ENCODE data around the gene PIGV. TPM values are rescaled to one million over a fixed set of nuclear protein-coding genes. Genes with fewer than 3 reads are reported as not detected.

Gene PIGV
- total RNA-seq, 2 donors from 2014 or later, result 14.0 to 18.1 TPM

DNA sequence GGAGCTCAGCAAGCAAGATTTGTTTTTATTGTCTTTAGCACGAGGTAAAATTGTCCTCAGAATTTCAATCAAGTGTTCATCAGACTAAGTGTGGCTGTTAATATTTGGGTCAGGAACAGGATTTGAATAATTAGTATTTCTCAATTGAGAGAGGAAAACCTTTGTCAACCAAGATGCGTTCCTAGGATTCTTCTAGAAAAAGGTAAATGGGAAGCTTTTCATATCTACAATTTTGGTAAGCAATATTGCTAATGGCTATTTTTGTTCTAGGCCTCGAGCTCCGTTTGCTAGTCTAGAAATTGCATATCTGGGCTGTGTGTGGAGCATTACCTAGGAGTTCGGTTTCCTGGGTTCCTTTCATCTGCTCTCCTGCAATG is 4.1 kb upstream of the PIGV start:
- no peaks in the 10 kb centered on the region for H3K27me3 Mint-ChIP-seq
- H3K4me3 Mint-ChIP-seq, result no peak overlapping the region
- H3K36me3 Mint-ChIP-seq (ENCODE audit: low read depth), result peaks cover 57% of the 10 kb centered on the region
- H3K9me3 Mint-ChIP-seq, result no peaks in the 10 kb centered on the region
- H3K27ac Mint-ChIP-seq, result no peak overlapping the region
- H3K4me1 Mint-ChIP-seq, result peaks cover 55% of the 10 kb centered on the region
- ATAC-seq (replicated peaks), result no peak

GRCh38 chr1:26784023-26784871 is 3.5 kb upstream of the PIGV start:
- Mint-ChIP-seq H3K9me3 (no peaks in the 10 kb centered on the region), H3K36me3 (ENCODE audit: low read depth) (peaks cover 57% of the 10 kb centered on the region), H3K4me1 (peaks cover 58% of the 10 kb centered on the region), H3K27ac (no peak overlapping the region), H3K4me3 (no peak overlapping the region), H3K27me3 (no peaks in the 10 kb centered on the region)
- ATAC-seq (replicated peaks), result no peak

DNA sequence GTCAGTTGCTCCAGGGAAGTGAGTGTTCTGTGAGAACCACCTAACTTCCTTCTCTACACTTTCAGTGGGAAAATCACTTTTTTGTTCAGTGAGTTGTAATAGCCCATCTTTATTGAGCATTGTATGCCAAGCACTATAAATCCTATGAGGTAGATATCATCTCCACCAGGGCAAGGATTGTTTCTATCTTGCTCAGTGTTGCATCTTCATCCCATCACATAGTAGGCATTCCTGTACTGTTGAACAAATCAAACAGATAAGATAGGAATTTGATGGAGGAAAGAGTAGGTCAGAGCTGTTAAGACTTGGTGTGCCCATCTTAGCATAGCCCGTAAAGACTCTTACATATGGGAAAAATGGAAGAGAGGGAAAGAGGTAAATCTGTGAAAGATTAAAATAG is 2.9 kb upstream of the PIGV start:
- Mint-ChIP-seq H3K4me1 (peaks cover 61% of the 10 kb centered on the region), H3K9me3 (no peaks in the 10 kb centered on the region), H3K36me3 (ENCODE audit: low read depth) (peaks cover 53% of the 10 kb centered on the region), H3K4me3 (peak overlapping the region; percentile 91), H3K27me3 (no peaks in the 10 kb centered on the region), H3K27ac (peak overlapping the region; percentile 100)
- ATAC-seq (replicated peaks), result no peak

DNA sequence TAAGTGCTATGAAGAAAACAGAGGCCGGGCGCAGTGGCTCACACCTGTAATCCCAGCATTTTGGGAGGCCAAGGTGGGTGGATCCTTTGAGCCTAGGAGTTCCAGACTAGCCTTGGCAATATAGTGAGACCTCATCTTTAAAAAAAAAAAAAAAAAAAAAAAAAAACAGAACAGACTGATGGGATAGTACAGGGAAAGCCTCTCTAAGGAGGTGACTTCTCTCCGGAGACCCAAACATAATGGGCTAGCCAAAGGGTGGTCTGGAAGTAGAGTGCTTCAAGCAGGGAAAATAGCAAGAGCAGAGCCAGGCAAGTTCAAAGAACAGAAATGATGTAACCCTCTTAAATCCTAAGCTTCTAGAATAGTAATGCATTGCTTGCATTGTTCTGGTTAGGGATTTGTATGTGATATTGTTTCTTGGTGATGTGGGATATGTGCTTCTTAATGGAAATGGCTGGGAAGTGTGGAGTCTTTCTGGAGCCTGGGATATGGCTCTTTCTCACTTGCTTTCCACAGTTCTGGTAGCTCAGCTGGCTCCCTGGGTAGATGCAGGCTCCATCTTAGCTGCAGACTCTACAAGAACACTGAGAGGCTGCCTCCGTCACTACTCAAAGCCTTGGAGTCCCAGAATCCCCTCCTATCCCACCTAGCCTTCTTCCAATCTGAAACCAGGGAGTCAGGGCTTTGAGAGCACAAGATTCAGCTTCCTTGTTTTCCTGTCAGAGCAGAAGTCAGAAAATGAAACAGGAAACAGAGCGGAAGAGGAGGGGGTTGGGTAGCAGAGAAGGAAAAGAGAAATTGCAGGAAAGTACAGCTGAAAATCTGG is 1.9 kb upstream of the PIGV start:
- no peaks in the 10 kb centered on the region for H3K9me3 Mint-ChIP-seq
- no peak for ATAC-seq (replicated peaks)
- no peaks in the 10 kb centered on the region for H3K27me3 Mint-ChIP-seq
- peak overlapping the region; percentile 91 for H3K4me3 Mint-ChIP-seq
- H3K36me3 Mint-ChIP-seq (ENCODE audit: low read depth), result peaks cover 53% of the 10 kb centered on the region
- H3K27ac Mint-ChIP-seq, result peak overlapping the region; percentile 100
- H3K4me1 Mint-ChIP-seq, result peaks cover 70% of the 10 kb centered on the region

- no peaks in the 10 kb centered on the region for H3K9me3 Mint-ChIP-seq
- H3K27ac Mint-ChIP-seq, result peak overlapping the region; percentile 100
- H3K36me3 Mint-ChIP-seq (ENCODE audit: low read depth), result peaks cover 53% of the 10 kb centered on the region
- peak overlapping the region; percentile 91 for H3K4me3 Mint-ChIP-seq
- H3K27me3 Mint-ChIP-seq, result no peaks in the 10 kb centered on the region
- ATAC-seq (replicated peaks), result no peak
- H3K4me1 Mint-ChIP-seq, result peaks cover 74% of the 10 kb centered on the region
Observed at GRCh38 chr1:26786437-26787380, 1.0 kb upstream of the PIGV start.

DNA sequence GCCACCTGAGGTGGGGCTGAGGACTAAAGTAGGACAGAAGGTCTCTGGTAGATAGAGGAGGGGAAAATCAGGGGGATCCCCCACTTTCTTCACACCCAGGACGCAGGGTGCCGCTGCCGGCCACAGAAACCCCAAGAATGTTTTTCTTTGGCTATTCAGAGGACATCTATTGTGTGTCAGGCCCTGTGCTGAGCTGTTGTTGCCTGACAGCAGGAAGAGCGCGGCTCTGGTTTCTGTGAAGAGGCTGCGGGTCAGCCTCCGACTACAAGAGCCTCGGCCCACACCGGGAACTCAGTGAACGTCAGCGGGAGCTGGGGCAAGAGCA is 407 bp upstream of the PIGV start:
- Mint-ChIP-seq H3K36me3 (ENCODE audit: low read depth) (peaks cover 50% of the 10 kb centered on the region), H3K4me3 (peak overlapping the region; percentile 91), H3K4me1 (peaks cover 71% of the 10 kb centered on the region), H3K9me3 (no peaks in the 10 kb centered on the region), H3K27ac (peak overlapping the region; percentile 100), H3K27me3 (no peaks in the 10 kb centered on the region)
- ATAC-seq (replicated peaks), result peak; percentile 63

DNA sequence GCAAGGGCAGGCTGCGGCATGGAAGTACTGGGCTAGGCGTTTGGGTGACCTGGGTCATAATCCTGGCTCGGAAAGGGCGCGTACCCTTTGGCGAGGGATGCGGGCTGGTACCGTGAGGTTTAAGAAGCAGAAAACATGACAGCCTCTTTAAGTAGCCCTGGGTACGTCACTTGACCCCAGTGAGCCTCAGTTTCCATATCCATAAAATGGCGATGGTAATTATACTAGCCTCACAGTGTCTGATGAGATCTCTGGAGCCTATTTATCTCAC is 700 bp downstream of the PIGV start:
- Mint-ChIP-seq H3K4me1 (peaks cover 74% of the 10 kb centered on the region), H3K9me3 (no peaks in the 10 kb centered on the region), H3K36me3 (ENCODE audit: low read depth) (peaks cover 53% of the 10 kb centered on the region), H3K27me3 (no peaks in the 10 kb centered on the region), H3K4me3 (peak overlapping the region; percentile 91), H3K27ac (peak overlapping the region; percentile 100)
- no peak for ATAC-seq (replicated peaks)

- peak; percentile 25 for ATAC-seq (replicated peaks)
- H3K4me3 Mint-ChIP-seq, result peak overlapping the region; percentile 91
- no peaks in the 10 kb centered on the region for H3K9me3 Mint-ChIP-seq
Observed at GRCh38 chr1:26788836-26789611, 1.3 kb downstream of the PIGV start.

GRCh38 chr1:26789612-26789865 is 1.8 kb downstream of the PIGV start:
- Mint-ChIP-seq H3K27ac (peak overlapping the region; percentile 100), H3K36me3 (ENCODE audit: low read depth) (peaks cover 64% of the 10 kb centered on the region), H3K4me1 (peaks cover 71% of the 10 kb centered on the region), H3K27me3 (no peaks in the 10 kb centered on the region), H3K9me3 (no peaks in the 10 kb centered on the region), H3K4me3 (peak overlapping the region; percentile 91)
- ATAC-seq (replicated peaks), result no peak

More at GRCh38 chr1:26788836-26789611, 1.3 kb downstream of the PIGV start:
- Mint-ChIP-seq H3K36me3 (ENCODE audit: low read depth) (peaks cover 59% of the 10 kb centered on the region), H3K27ac (peak overlapping the region; percentile 100), H3K27me3 (no peaks in the 10 kb centered on the region), H3K4me1 (peaks cover 73% of the 10 kb centered on the region)

DNA sequence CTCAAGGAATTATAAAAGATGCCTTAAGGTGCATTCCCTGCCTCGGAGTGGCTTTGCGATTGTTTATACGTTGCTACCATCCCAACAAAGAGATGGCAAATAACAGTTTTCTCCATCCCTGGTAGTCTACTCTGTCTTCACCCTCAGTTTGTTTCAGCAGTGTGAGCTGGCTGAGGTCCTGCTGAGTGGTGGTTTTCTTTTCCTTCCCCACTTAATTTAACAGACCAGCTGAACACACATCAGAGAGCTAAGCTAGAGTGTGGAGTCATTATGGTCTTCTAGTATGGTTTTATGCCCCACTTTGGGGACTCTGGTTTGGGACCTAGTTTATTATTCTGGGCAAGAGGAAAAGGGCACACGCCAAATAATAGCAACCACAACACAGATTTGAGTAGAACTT is 2.2 kb downstream of the PIGV start:
- peaks cover 68% of the 10 kb centered on the region for H3K36me3 Mint-ChIP-seq (ENCODE audit: low read depth)
- peak; percentile 43 for ATAC-seq (replicated peaks)
- H3K27ac Mint-ChIP-seq, result peak overlapping the region; percentile 100
- H3K4me1 Mint-ChIP-seq, result peaks cover 72% of the 10 kb centered on the region
- H3K9me3 Mint-ChIP-seq, result no peaks in the 10 kb centered on the region
- H3K27me3 Mint-ChIP-seq, result no peaks in the 10 kb centered on the region
- H3K4me3 Mint-ChIP-seq, result peak overlapping the region; percentile 91

- Mint-ChIP-seq H3K36me3 (ENCODE audit: low read depth) (peaks cover 74% of the 10 kb centered on the region), H3K27me3 (no peaks in the 10 kb centered on the region), H3K4me1 (peaks cover 68% of the 10 kb centered on the region), H3K4me3 (peak overlapping the region; percentile 91), H3K27ac (peak overlapping the region; percentile 100), H3K9me3 (no peaks in the 10 kb centered on the region)
- peak; percentile 52 for ATAC-seq (replicated peaks)
Observed at GRCh38 chr1:26790551-26790953, 2.8 kb downstream of the PIGV start.

GRCh38 chr1:26791148-26791547 is 3.4 kb downstream of the PIGV start:
- H3K36me3 Mint-ChIP-seq (ENCODE audit: low read depth), result peaks cover 80% of the 10 kb centered on the region
- peak overlapping the region; percentile 100 for H3K27ac Mint-ChIP-seq
- no peaks in the 10 kb centered on the region for H3K27me3 Mint-ChIP-seq
- no peaks in the 10 kb centered on the region for H3K9me3 Mint-ChIP-seq
- H3K4me3 Mint-ChIP-seq, result peak overlapping the region; percentile 91
- peaks cover 62% of the 10 kb centered on the region for H3K4me1 Mint-ChIP-seq
- ATAC-seq (replicated peaks), result no peak

DNA sequence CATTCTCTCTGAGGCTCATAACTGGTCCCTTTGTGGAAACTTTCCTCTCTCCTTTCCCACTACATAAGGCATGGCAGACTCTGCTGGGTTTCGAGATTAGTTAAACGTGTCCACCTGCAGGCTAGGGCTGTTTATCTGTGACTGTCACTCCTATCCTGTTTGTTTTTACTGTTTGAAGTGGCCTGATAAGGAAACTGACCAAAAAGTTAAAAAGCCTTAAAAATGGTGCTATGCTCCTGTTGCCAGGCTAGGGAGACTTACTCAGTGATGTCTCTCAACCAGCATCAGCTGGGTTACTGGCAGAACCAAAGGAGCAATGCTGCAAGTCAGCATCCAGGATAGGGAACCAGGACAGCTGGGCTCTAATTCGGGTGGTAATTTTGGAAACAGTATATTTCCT is 3.9 kb downstream of the PIGV start:
- Mint-ChIP-seq H3K4me3 (peak overlapping the region; percentile 91), H3K27me3 (no peaks in the 10 kb centered on the region), H3K4me1 (peaks cover 57% of the 10 kb centered on the region), H3K27ac (peak overlapping the region; percentile 100), H3K9me3 (no peaks in the 10 kb centered on the region), H3K36me3 (ENCODE audit: low read depth) (peaks cover 85% of the 10 kb centered on the region)
- no peak for ATAC-seq (replicated peaks)

DNA sequence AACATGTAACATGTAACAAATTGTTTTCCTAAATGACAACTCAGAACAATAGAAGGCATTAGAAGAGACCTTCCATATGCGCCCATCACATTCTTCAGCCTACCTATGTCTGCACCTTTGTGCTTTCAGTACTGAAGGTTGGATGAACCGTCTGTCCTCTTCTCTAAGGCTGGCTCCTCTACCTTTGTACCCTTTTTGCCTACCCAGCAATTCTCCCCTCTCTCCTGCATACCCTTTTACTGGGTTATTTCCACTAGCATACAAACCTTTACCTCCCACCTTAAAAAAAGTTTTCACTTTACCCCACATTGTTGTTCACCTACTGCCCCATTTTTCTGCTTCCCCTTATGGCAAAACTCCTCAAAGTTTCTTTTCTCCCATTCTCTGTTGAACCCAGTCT is 5.2 kb downstream of the PIGV start:
- H3K9me3 Mint-ChIP-seq, result no peaks in the 10 kb centered on the region
- ATAC-seq (replicated peaks), result no peak
- no peaks in the 10 kb centered on the region for H3K27me3 Mint-ChIP-seq
- H3K4me1 Mint-ChIP-seq, result peaks cover 48% of the 10 kb centered on the region
- peak overlapping the region; percentile 29 for H3K27ac Mint-ChIP-seq
- peak overlapping the region; percentile 35 for H3K4me3 Mint-ChIP-seq
- peaks cover 89% of the 10 kb centered on the region for H3K36me3 Mint-ChIP-seq (ENCODE audit: low read depth)
